Tibial nerve (tissue), 3 donors: Measurements from ENCODE around the gene CHCHD1.

ENCODE experiments used
- CTCF ChIP-seq, 5 experiments: fragments of 200-600 bp in 3 of 5; fragments of 450-650 bp in 2 of 5; sonication (generic) in 3 of 5; IDR thresholded peaks; one replicate each; pipeline ENCODE4 v1.5.1; 2016 to 2019; ENCODE audit warnings: antibody characterized with exemption in 5 of 5, mild to moderate bottlenecking in 3 of 5, moderate library complexity in 2 of 5
- POLR2A ChIP-seq, 2 donors: fragments of 450-650 bp; IDR thresholded peaks; one replicate each; pipeline ENCODE4 v1.6.1; 2017; ENCODE audit warnings: antibody characterized with exemption in 2 of 2, mild to moderate bottlenecking in 2 of 2, moderate library complexity in 2 of 2

DNA sequence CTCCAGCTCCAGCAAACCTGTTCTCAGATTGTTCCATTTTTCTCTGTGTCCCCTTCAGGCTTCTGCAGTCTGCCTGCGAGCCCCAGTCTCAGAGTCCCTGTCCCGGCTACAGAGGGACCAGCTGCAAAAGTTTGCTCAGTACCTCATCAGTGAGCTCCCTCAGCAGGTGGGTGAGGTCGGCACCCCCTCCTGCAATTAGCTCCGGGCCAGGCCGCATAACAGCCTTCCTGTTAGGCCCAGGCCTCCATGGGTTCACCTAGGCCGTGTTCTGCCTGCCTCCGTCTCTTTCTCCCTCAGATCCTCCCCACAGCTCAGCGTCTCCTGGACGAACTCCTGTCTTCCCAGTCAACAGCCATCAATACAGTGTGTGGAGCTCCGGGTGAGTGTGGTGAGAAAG lies 7.8 kb downstream of the CHCHD1 start:
- no peak for TF ChIP-seq CTCF (IDR thresholded peaks at IDR 0.05)
- TF ChIP-seq POLR2A (IDR thresholded peaks at IDR 0.05): no peak
